ENCODE results near the gene PARVG.

PARVG gene

GRCh38 chr22:44132724-44133123, 48.0 kb upstream of the PARVG start:
- H3K79me2 ChIP-seq (ENCODE audit: insufficient read depth, low read length): no peaks in the 10 kb centered on the region
- H3K4me2 ChIP-seq (ENCODE audit: low read depth, low read length, poor library complexity, severe bottlenecking): no peak overlapping the region
- no peaks in the 10 kb centered on the region for H4K20me1 ChIP-seq (ENCODE audit: low read depth, low read length)
- no peaks in the 10 kb centered on the region for H3K9me2 ChIP-seq (replicated peaks; ENCODE audit: insufficient read depth, low read length)
- TF ChIP-seq CTCF (IDR thresholded peaks at IDR 0.05; ENCODE audit: insufficient read depth, low read length, poor library complexity, severe bottlenecking): no peak
- TF ChIP-seq EZH2phosphoT487 (conservative IDR thresholded peaks at IDR 0.05; ENCODE audit: low read length): no peak
- H2AFZ ChIP-seq (ENCODE audit: low read depth, low read length, severe bottlenecking): no peak overlapping the region
- H3K4me3 ChIP-seq (ENCODE audit: insufficient read depth, low read length, poor library complexity, severe bottlenecking): no peak overlapping the region
- no peaks in the 10 kb centered on the region for H3K36me3 ChIP-seq (ENCODE audit: low read length)
- no peak overlapping the region for H3K9ac ChIP-seq (ENCODE audit: low read length)
- no peaks in the 10 kb centered on the region for H3K27me3 ChIP-seq (ENCODE audit: low read length)
- H3K9me3 ChIP-seq (ENCODE audit: insufficient read depth, low read length): 0 out of 2 replicates have a peak, but pooled peaks cover 8% of the 10 kb centered on the region
- no peaks in the 10 kb centered on the region for H3F3A ChIP-seq (ENCODE audit: insufficient read depth)
- no peak overlapping the region for H3K27ac ChIP-seq (ENCODE audit: low read depth, low read length)

DNA sequence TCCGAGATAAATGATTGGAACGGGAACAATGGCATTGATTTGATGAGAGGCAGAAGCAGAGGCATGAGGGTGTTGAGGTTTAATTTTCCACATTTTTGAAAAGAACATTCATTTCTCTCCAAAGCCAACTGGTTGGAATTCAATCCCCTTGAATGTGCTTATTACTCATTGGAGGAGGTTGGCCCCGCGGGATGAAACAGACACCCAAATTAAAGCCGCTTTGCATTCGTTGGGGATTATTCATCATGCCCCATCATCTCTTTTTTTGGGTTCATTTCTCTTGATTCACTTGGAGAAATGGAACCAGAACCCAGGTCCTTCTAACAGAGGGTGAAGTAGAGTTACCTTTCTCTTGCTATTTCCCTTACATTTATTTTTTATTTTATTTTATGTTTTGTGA, 47.6 kb upstream of the PARVG start:
- Histone ChIP-seq H3F3A (ENCODE audit: insufficient read depth) (no peaks in the 10 kb centered on the region), H3K4me3 (ENCODE audit: insufficient read depth, low read length, poor library complexity, severe bottlenecking) (no peak overlapping the region), H3K36me3 (ENCODE audit: low read length) (no peaks in the 10 kb centered on the region), H2AFZ (ENCODE audit: low read depth, low read length, severe bottlenecking) (no peak overlapping the region), H3K4me2 (ENCODE audit: low read depth, low read length, poor library complexity, severe bottlenecking) (no peak overlapping the region), H3K27ac (ENCODE audit: low read depth, low read length) (no peak overlapping the region), H3K79me2 (ENCODE audit: insufficient read depth, low read length) (no peaks in the 10 kb centered on the region), H4K20me1 (ENCODE audit: low read depth, low read length) (no peaks in the 10 kb centered on the region), H3K27me3 (ENCODE audit: low read length) (no peaks in the 10 kb centered on the region), H3K9me3 (ENCODE audit: insufficient read depth, low read length) (0 out of 2 replicates have a peak, but pooled peaks cover 8% of the 10 kb centered on the region), H3K9ac (ENCODE audit: low read length) (no peak overlapping the region), H3K9me2 (replicated peaks; ENCODE audit: insufficient read depth, low read length) (no peaks in the 10 kb centered on the region)
- TF ChIP-seq CTCF (IDR thresholded peaks at IDR 0.05; ENCODE audit: insufficient read depth, low read length, poor library complexity, severe bottlenecking): no peak

- Histone ChIP-seq H3F3A (ENCODE audit: insufficient read depth) (no peaks in the 10 kb centered on the region), H3K79me2 (ENCODE audit: insufficient read depth, low read length) (no peaks in the 10 kb centered on the region), H2AFZ (ENCODE audit: low read depth, low read length, severe bottlenecking) (no peak overlapping the region), H4K20me1 (ENCODE audit: low read depth, low read length) (no peaks in the 10 kb centered on the region), H3K36me3 (ENCODE audit: low read length) (no peaks in the 10 kb centered on the region), H3K9me2 (replicated peaks; ENCODE audit: insufficient read depth, low read length) (no peaks in the 10 kb centered on the region), H3K4me2 (ENCODE audit: low read depth, low read length, poor library complexity, severe bottlenecking) (no peak overlapping the region), H3K27ac (ENCODE audit: low read depth, low read length) (no peak overlapping the region), H3K27me3 (ENCODE audit: low read length) (no peaks in the 10 kb centered on the region), H3K4me3 (ENCODE audit: insufficient read depth, low read length, poor library complexity, severe bottlenecking) (no peak overlapping the region), H3K9me3 (ENCODE audit: insufficient read depth, low read length) (0 out of 2 replicates have a peak, but pooled peaks cover 8% of the 10 kb centered on the region), H3K9ac (ENCODE audit: low read length) (no peak overlapping the region)
- TF ChIP-seq CTCF (IDR thresholded peaks at IDR 0.05; ENCODE audit: insufficient read depth, low read length, poor library complexity, severe bottlenecking): no peak
- no peak for TF ChIP-seq EZH2phosphoT487 (conservative IDR thresholded peaks at IDR 0.05; ENCODE audit: low read length)
These were observed 46.7 kb upstream of the PARVG start for GRCh38 chr22:44133901-44134571.

Measured in SU-DHL-6 (cell line).